Stimulated activated CD4-positive, alpha-beta T cell treated with anti-CD3 and anti-CD28 coated beads, Interleukin-15, amount 100 ng/mL, for 1 hour (primary cell): ENCODE results near the gene GPRC5B.

ENCODE experiments used
- DNase-seq, 2 donors: peaks; one replicate each; pipeline ENCODE4 v3.0.0-alpha.2; 2020; ENCODE audit warnings: low read depth in 1 of 2, low spot score in 1 of 2

GPRC5B gene

GRCh38 chr16:19874026-19874425 is 10.6 kb downstream of the GPRC5B start:
- no peak for DNase-seq

- no peak for DNase-seq
These were observed 11.7 kb downstream of the GPRC5B start for GRCh38 chr16:19872935-19873334.

DNA sequence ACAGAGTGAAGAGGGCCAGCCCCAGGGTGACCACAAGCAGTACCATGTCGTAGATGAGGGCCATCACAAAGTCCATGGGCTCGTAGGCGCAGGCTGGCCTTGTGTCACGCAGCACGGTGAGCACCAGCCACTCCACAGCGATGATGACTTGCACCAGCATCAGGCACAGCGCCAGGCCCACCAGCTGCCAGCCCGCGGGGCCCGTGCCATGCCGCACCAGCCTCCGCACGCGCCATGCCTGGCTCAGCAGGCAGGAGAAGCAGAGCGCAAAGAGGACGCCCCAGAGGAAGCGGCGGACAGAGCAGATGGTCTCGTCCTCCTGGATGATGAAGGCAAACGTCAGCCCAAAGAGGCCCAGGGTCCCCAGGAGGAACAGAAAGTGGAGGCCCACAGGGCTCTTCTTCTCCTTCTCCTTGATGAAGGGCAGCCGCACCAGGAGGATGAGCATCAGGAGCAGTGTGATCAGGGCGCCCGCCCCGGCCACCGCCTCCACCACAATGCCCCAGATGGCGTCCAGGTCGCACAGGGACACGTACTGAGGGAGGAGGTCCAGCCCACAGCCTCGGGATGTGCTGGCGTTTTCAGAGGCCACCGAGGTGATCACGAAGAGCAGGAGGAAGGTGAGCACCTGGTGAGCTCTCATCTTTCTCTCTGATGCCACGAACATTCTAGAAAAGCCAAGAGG is 12.3 kb downstream of the GPRC5B start:
- DNase-seq, result no peak

DNA sequence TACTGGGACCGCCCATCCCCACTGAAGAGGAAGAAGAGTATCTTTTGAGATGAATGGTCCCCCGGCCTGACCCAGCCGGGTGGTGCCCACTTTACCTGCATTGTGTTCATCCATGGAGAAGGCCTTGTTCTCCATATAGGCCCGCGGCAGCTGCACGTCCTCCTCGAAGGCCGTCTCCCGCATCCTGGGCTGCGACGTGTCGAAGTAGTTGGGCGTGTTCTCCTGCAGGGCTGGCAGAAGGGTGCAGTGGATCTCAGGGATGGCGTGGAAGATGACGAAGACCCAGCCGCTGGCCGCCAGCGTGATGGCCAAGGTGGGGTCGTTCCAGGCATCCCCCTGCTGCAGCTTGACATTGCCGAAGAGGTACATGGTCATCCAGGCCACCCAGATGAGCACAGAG is 12.9 kb downstream of the GPRC5B start:
- DNase-seq, result no peak

GRCh38 chr16:19868421-19868820 is 16.2 kb downstream of the GPRC5B start:
- no peak for DNase-seq

DNA sequence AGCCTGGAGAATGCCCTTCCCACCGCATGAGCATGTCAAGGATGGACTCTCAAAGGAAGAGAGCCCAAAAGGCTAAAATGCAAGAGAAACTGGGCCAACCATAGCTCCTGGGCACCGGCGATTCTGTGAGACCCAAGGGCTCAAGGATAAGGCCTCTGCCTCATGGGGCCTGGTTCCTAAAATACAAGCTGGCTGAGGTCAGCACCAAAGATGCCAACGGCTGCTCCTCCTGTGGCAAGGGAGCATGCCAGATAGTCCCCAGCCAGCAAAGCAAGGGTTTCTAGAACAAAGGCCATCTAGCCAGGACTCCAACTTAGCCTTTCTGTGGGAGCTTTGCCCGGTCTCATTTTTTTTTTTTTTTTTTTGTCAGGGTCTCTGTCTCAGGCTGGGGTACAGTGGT is 20.1 kb downstream of the GPRC5B start:
- no peak for DNase-seq

DNA sequence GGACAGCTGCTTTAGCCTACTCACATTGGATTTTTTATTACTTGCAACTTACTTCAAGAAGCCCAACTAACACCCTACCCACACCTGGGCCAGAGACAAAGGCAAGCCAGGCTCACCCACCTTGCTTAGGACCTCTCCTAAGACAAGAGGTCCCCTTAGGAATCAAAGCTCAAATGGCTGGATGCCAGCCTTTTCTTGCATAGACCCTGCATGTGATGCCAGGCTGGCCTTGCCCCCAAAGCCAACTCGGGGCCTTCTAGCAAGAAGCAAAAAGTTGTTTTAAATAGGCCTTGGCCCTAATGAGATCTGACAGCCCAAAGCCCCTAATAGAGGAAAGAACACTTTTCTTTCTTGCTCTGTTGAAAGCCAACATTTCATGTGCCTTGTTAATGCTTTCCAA is 20.7 kb downstream of the GPRC5B start:
- DNase-seq, result no peak

GRCh38 chr16:19861811-19862327 is 22.8 kb downstream of the GPRC5B start:
- DNase-seq, result no peak

GRCh38 chr16:19861133-19861532 is 23.5 kb downstream of the GPRC5B start:
- DNase-seq, result no peak

GRCh38 chr16:19860166-19861041 is 24.2 kb downstream of the GPRC5B start:
- no peak for DNase-seq

- DNase-seq, result no peak
These were observed 25.0 kb downstream of the GPRC5B start for GRCh38 chr16:19859603-19860002.

- DNase-seq, result no peak
These were observed 25.5 kb downstream of the GPRC5B start for GRCh38 chr16:19859166-19859565.

GRCh38 chr16:19858340-19859018 is 26.2 kb downstream of the GPRC5B start:
- DNase-seq, result no peak

DNA sequence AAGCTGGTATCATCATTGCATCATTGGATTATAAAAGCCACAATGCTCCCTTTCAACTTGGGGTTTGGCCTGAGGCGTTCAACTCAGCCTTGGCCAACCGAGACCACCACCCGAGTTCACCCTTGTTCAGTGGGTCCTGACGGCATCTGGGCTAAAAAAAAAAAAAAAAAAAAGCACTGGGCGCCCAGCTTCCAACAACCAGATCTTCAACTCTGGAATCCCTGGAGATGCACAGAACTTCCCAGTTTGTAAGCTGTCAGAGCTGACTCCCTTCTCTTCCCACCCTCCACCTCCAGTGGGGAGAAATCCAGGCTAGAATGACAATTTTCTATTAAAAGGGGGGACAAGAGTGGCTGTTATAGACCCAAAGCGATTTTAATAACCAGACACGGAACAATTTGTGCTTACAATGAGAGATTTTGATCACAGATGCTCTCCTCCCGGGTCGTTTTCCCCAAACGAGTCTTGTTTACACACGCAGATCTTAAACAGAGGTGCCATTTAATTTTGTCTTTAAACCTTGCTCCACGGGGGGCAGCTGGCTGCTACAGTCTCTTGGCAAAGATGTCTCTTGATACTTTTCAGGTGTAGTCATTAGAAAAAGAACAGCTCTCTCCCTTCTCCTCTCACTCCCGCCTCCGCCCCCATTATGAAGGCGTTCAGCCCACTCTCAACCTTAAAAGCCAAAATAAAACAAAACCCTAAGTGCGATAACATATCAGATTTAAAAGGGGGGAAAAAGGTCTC is 26.9 kb downstream of the GPRC5B start:
- DNase-seq, result no peak

- DNase-seq, result no peak
These were observed 28.5 kb downstream of the GPRC5B start for GRCh38 chr16:19856120-19856519.

GRCh38 chr16:19854543-19854876 is 30.1 kb downstream of the GPRC5B start:
- DNase-seq, result no peak

GRCh38 chr16:19853742-19854542 is 30.7 kb downstream of the GPRC5B start:
- no peak for DNase-seq

GRCh38 chr16:19853132-19853741 is 31.4 kb downstream of the GPRC5B start:
- DNase-seq, result no peak

GRCh38 chr16:19851476-19851875 is 33.2 kb downstream of the GPRC5B start:
- DNase-seq, result no peak
